HEK293 (cell line): Measurements from ENCODE around the gene FASTK.

Source experiments
- CTCF ChIP-seq: fragments of 450-650 bp; formaldehyde crosslinking; IDR thresholded peaks from 2 replicates; pipeline ENCODE4 v1.5.1; 2016; ENCODE audit warnings: missing biosample characterization, missing genetic modification characterization
- GLI2 ChIP-seq: fragments of 450-650 bp; formaldehyde crosslinking; IDR thresholded peaks from 2 replicates; pipeline ENCODE4; 2017; ENCODE audit warnings: missing biosample characterization, missing genetic modification characterization, low read depth, borderline replicate concordance
- HIC1 ChIP-seq: fragments of 450-650 bp; formaldehyde crosslinking; IDR thresholded peaks from 2 replicates; pipeline ENCODE4 v1.5.1; 2016; ENCODE audit warnings: missing biosample characterization, missing genetic modification characterization
- YY1 ChIP-seq: fragments of 450-650 bp; formaldehyde crosslinking; IDR thresholded peaks from 2 replicates; pipeline ENCODE4 v1.5.1; 2018; ENCODE audit warnings: missing biosample characterization, missing genetic modification characterization
- ZFP3 ChIP-seq: fragments of 450-650 bp; formaldehyde crosslinking; IDR thresholded peaks from 2 replicates; pipeline ENCODE4 v1.5.1; 2016; ENCODE audit warnings: low read depth, missing biosample characterization, missing genetic modification characterization
- ZNF362 ChIP-seq: fragments of 450-650 bp; formaldehyde crosslinking; IDR thresholded peaks from 2 replicates; pipeline ENCODE4 v1.5.1; 2016; ENCODE audit warnings: missing biosample characterization, missing genetic modification characterization
- ZNF423 ChIP-seq: fragments of 450-650 bp; formaldehyde crosslinking; IDR thresholded peaks from 2 replicates; pipeline ENCODE4 v1.5.1; 2016; ENCODE audit warnings: missing biosample characterization, missing genetic modification characterization
- ZNF629 ChIP-seq: fragments of 450-650 bp; formaldehyde crosslinking; IDR thresholded peaks from 2 replicates; pipeline ENCODE4 v1.5.1; 2017; ENCODE audit warnings: missing biosample characterization, missing genetic modification characterization
- ZNF645 ChIP-seq: fragments of 450-650 bp; formaldehyde crosslinking; IDR thresholded peaks from 2 replicates; pipeline ENCODE4; 2016; ENCODE audit warnings: missing biosample characterization, missing genetic modification characterization
- ZNF768 ChIP-seq: fragments of 450-650 bp; formaldehyde crosslinking; IDR thresholded peaks from 2 replicates; pipeline ENCODE4 v1.5.1; 2018; ENCODE audit warnings: missing biosample characterization, mild to moderate bottlenecking, missing genetic modification characterization
- ZSCAN18 ChIP-seq: fragments of 450-650 bp; formaldehyde crosslinking; IDR thresholded peaks from 2 replicates; pipeline ENCODE4 v1.5.1; 2016; ENCODE audit warnings: missing biosample characterization, missing genetic modification characterization

- TF ChIP-seq YY1 (tag by site-specific recombination): no peak
- no peak for TF ChIP-seq CTCF (tag by site-specific recombination)
- no peak for TF ChIP-seq ZFP3 (tag by site-specific recombination)
- no peak for TF ChIP-seq ZNF362 (tag by site-specific recombination)
- TF ChIP-seq ZNF423 (tag by site-specific recombination): no peak
- TF ChIP-seq ZNF645: no peak
- no peak for TF ChIP-seq GLI2
- no peak for TF ChIP-seq ZNF629 (tag by site-specific recombination)
- TF ChIP-seq HIC1 (tag by site-specific recombination): no peak
- TF ChIP-seq ZSCAN18 (tag by site-specific recombination): no peak
- no peak for TF ChIP-seq ZNF768 (tag by site-specific recombination)
Measured at GRCh38 chr7:151129117-151129959, 48.7 kb upstream of the FASTK start.
